HG02610 (cell line): ENCODE data around the gene REG3G.
"Not testable (repeated sequence)": the region's sequence is repeated elsewhere in the genome, so short reads cannot be mapped to it uniquely, and the experiment has no call there.

Experiments used
- ATAC-seq: cut with Tn5 transposase; IDR thresholded peaks from one replicate; pipeline ENCODE4 v1.9.1; 2021; ENCODE audit warnings: mild to moderate bottlenecking, moderate library complexity; ENCODE audit not compliant: unreplicated experiment

Gene REG3G

DNA sequence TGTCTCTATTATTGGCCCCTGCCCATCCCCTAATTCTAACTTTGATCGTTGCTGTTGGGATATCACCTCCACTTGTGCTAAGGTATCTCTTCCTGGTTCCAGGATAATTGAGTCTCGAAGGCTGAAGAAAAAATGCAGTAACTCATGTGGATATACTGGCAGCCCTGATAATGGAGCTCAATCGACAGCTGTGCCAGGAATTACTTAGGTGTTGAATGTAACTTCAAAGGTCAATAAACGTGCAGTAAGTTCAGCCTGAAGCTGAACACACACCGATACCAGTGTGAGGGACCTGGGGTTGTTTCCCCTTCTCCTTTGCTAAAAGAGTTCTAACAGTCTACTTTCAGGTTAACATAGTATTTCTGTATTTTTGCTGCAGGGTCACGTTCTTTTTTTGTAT, 11.9 kb upstream of the REG3G start:
- ATAC-seq: no peak

- ATAC-seq: no peak
Observed at GRCh38 chr2:79016342-79016741, 9.2 kb upstream of the REG3G start.

DNA sequence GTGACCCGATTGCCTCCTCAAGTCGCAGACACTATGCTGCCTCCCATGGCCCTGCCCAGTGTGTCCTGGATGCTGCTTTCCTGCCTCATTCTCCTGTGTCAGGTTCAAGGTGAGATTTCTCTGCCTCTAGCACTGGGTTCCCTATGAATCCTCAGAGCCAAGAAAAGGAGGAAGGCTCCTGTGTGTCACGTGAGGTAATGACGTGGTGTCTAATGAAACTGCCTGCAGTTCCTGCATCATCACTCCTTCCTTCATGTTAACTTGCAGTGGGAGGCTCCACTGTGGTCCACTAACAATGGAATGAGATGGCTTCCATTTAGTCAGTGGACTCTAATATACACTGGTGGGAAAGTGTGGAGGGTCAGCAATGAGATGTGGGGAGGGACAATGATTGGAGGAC, 559 bp downstream of the REG3G start:
- no peak for ATAC-seq

- ATAC-seq: no peak
Observed at GRCh38 chr2:79039944-79040343, 14.4 kb downstream of the REG3G start.

GRCh38 chr2:79041032-79041448, 15.5 kb downstream of the REG3G start:
- no peak for ATAC-seq

DNA sequence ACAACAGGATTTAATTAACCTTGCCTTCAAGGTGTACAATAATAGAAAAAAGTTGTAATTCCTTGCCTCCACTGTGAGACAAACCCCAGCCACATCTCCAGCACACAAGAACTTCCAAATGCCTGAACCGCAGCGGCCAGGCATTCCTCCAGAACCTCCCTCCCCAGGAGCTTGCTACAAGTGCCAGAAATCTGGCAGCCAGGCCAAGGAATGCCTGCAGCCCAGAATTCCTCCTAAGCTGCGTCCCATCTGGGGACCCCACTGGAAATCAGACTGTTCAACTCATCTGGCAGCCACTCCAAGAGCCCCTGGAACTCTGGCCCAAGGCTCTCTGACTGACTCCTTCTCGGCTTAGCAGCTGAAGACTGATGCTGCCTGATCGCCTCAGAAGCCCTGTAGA, 28.0 kb downstream of the REG3G start:
- not testable (repeated sequence) for ATAC-seq

DNA sequence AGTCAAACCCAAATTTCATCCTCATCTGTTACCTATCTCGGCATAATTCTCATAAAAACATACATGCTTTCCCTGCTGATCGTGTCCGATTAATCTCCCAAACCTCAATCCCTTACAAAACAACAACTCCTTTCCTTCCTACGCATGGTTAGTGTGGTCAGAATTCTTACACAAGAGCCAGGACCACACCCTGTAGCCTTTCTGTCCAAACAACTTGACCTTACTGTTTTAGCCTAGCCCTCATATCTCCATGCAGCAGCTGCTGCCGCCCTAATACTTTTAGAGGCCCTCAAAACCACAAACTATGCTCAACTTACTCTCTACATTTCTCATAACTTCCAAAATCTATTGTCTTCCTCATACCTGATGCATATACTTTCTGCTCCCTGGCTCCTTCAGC, 29.3 kb downstream of the REG3G start:
- not testable (repeated sequence) for ATAC-seq

DNA sequence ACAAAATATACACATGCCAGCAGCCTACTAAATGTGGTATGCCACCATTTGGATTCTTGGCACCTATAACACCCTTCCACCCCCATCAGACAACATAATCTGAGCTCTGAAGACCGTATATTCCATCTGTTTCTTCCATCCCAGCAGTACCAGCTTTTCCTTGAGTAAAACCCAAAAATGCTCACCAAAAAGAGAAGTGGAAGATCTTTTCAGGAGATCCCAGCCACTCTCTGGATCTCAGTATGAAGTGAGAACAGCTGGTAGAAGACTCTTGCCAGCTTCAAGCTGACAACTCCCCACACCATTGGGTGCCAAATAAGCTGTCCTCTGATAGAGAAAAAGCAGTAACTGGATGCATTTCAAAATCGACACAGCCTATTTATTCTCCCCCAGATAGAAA, 39.7 kb downstream of the REG3G start:
- ATAC-seq: no peak

GRCh38 chr2:79071078-79071477, 45.6 kb downstream of the REG3G start:
- no peak for ATAC-seq
